GM12891 (cell line): Measurements from ENCODE around the gene HSP90AB1.

ENCODE experiments used
- PAX5 ChIP-seq: IDR thresholded peaks from 2 replicates; pipeline ENCODE4 v1.6.1; 2011; ENCODE audit warnings: low read length, moderate library complexity, mild to moderate bottlenecking; ENCODE audit not compliant: insufficient read depth, severe bottlenecking
- POLR2A ChIP-seq: IDR thresholded peaks from 2 replicates; pipeline ENCODE4 v1.6.1; 2011; ENCODE audit warnings: low read depth, low read length, control low read depth
- POLR2AphosphoS5 ChIP-seq: IDR thresholded peaks from 2 replicates; pipeline ENCODE4 v1.6.1; 2011; ENCODE audit warnings: low read depth, low read length, control low read depth
- POU2F2 ChIP-seq: IDR thresholded peaks from 2 replicates; pipeline ENCODE4 v1.6.1; 2011; ENCODE audit warnings: low read depth, mild to moderate bottlenecking, control low read depth, low read length, moderate library complexity
- SPI1 ChIP-seq: IDR thresholded peaks from 2 replicates; pipeline ENCODE4 v1.6.1; 2011; ENCODE audit warnings: low read depth, low read length, control low read depth
- TAF1 ChIP-seq: IDR thresholded peaks from 2 replicates; pipeline ENCODE4 v1.6.1; 2011; ENCODE audit warnings: low read depth, low read length, control low read depth

- TF ChIP-seq POLR2AphosphoS5 (no peak), POLR2A (no peak), TAF1 (no peak), SPI1 (no peak), PAX5 (no peak), POU2F2 (no peak)
These were observed 38.8 kb downstream of the HSP90AB1 start for GRCh38 chr6:44285552-44286284.
